Tibial nerve (tissue), 4 donors: ENCODE results near the gene SLC25A27.

Experiments used
- EP300 ChIP-seq, 2 donors: sonication (generic); formaldehyde crosslinking; IDR thresholded peaks; one replicate each; pipeline ENCODE4 v1.6.1; 2017; ENCODE audit warnings: antibody characterized with exemption in 2 of 2, mild to moderate bottlenecking in 1 of 2
- POLR2A ChIP-seq, 2 donors: fragments of 450-650 bp; IDR thresholded peaks; one replicate each; pipeline ENCODE4 v1.6.1; 2017; ENCODE audit warnings: antibody characterized with exemption in 2 of 2, mild to moderate bottlenecking in 2 of 2, moderate library complexity in 2 of 2
- TF ChIP-seq, protein P1 (sequence below), 5 experiments: fragments of 200-600 bp in 3 of 5; fragments of 450-650 bp in 2 of 5; sonication (generic) in 3 of 5; IDR thresholded peaks; one replicate each; pipeline ENCODE4 v1.5.1; 2016 to 2019; ENCODE audit warnings: antibody characterized with exemption in 5 of 5, mild to moderate bottlenecking in 3 of 5, moderate library complexity in 2 of 5

DNA sequence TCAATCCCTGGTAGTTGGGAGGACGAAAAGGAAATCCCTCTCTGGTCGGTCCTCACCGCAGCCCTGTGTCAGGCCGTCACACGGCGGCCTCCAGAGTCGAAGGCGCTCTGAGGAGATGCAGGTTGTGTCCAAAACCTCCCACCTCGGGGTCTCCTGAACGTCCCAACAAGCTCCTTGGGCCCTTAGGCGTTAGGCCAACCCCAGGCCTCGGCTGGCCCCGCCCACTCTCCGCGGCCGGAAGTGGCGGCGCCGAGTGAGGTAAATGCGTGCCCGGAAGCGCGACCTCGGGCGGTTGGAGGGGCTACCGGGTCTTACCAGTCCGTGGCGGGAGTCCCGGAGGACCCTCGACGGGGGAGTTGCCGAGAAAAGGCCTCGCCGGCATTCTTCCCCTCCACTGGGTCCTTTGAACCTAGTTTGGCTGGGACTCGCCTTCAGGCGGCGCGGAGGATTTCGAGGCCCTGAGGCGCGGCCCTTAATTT is 34.9 kb downstream of the SLC25A27 start, which contains the start of gene TDRD6:
- TF ChIP-seq, protein P1, sequence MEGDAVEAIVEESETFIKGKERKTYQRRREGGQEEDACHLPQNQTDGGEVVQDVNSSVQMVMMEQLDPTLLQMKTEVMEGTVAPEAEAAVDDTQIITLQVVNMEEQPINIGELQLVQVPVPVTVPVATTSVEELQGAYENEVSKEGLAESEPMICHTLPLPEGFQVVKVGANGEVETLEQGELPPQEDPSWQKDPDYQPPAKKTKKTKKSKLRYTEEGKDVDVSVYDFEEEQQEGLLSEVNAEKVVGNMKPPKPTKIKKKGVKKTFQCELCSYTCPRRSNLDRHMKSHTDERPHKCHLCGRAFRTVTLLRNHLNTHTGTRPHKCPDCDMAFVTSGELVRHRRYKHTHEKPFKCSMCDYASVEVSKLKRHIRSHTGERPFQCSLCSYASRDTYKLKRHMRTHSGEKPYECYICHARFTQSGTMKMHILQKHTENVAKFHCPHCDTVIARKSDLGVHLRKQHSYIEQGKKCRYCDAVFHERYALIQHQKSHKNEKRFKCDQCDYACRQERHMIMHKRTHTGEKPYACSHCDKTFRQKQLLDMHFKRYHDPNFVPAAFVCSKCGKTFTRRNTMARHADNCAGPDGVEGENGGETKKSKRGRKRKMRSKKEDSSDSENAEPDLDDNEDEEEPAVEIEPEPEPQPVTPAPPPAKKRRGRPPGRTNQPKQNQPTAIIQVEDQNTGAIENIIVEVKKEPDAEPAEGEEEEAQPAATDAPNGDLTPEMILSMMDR (IDR thresholded peaks at IDR 0.05): no peak
- TF ChIP-seq POLR2A (IDR thresholded peaks at IDR 0.05) (no peak), EP300 (IDR thresholded peaks at IDR 0.05) (no peak)
